Testis (tissue), 2 donors: Measurements from ENCODE around the gene MYG1.

Source experiments
- CTCF ChIP-seq, 3 experiments: fragments of 450-650 bp in 2 of 3; fragments of 200-600 bp in 1 of 3; sonication (generic) in 1 of 3; IDR thresholded peaks; one replicate each; pipeline ENCODE4 v1.5.1; 2016 to 2019; ENCODE audit warnings: antibody characterized with exemption in 3 of 3, mild to moderate bottlenecking in 2 of 3, moderate library complexity in 1 of 3
- POLR2A ChIP-seq: fragments of 450-650 bp; IDR thresholded peaks from one replicate; pipeline ENCODE4 v1.6.1; 2017; ENCODE audit warnings: antibody characterized with exemption, mild to moderate bottlenecking, moderate library complexity

GRCh38 chr12:53343449-53343848 is 44.0 kb downstream of the MYG1 start:
- TF ChIP-seq CTCF (IDR thresholded peaks at IDR 0.05) (no peak), POLR2A (no peak)
